WTC11 (cell line): ENCODE results near the gene BDKRB2. TPM values are rescaled to one million over a fixed set of nuclear protein-coding genes. Genes with fewer than 3 reads are reported as not detected.

Experiments used
- ATAC-seq: fragments of 200-7000 bp; cut with Tn5 transposase; 2 replicates; pipeline ENCODE4 v1.10.0; 2021; ENCODE audit warnings: mild to moderate bottlenecking, moderate library complexity
- CTCF ChIA-PET: fragments of 300-600 bp; sonication (Branson Sonifier 250); formaldehyde crosslinking; loops from one replicate; lab custom pipeline; 2021; ENCODE audit warnings: antibody characterized with exemption; lab: Charles Lee
- POLR2A ChIA-PET: fragments of 350-600 bp; sonication (Branson Sonifier 250); formaldehyde crosslinking; loops from one replicate; lab custom pipeline; 2021; ENCODE audit warnings: antibody characterized with exemption; lab: Charles Lee
- DNase-seq: peaks from one replicate; pipeline ENCODE4 v3.0.0; 2021; ENCODE audit warnings: low spot score
- H3K27ac Mint-ChIP-seq: 2 replicates; pipeline ENCODE4 v1.8.0; 2021; ENCODE audit warnings: mixed read lengths
- H3K27me3 Mint-ChIP-seq: 2 replicates; pipeline ENCODE4 v1.8.0; 2021; ENCODE audit warnings: low read depth, mild to moderate bottlenecking, moderate library complexity, mixed read lengths
- H3K36me3 Mint-ChIP-seq: 2 replicates; pipeline ENCODE4 v1.8.0; 2021; ENCODE audit warnings: mixed read lengths
- H3K4me1 Mint-ChIP-seq: 2 replicates; pipeline ENCODE4 v1.8.0; 2022; ENCODE audit warnings: mixed read lengths
- H3K4me3 Mint-ChIP-seq: 2 replicates; pipeline ENCODE4 v1.8.0; 2021; ENCODE audit warnings: mild to moderate bottlenecking, moderate library complexity, mixed read lengths
- H3K9me3 Mint-ChIP-seq: 2 replicates; pipeline ENCODE4 v1.8.0; 2021; ENCODE audit warnings: mixed read lengths
- ARID4B ChIP-seq: sonication (generic); formaldehyde crosslinking; IDR thresholded peaks from 2 replicates; pipeline ENCODE4 v1.8.0; 2023; ENCODE audit warnings: missing genetic modification reagents, mild to moderate bottlenecking, borderline replicate concordance
- ATF1 ChIP-seq: sonication (generic); formaldehyde crosslinking; IDR thresholded peaks from 2 replicates; pipeline ENCODE4 v1.8.1; 2023; ENCODE audit warnings: mild to moderate bottlenecking, moderate library complexity, missing genetic modification reagents
- ATF6 ChIP-seq: sonication (generic); formaldehyde crosslinking; IDR thresholded peaks from 2 replicates; pipeline ENCODE4 v1.8.1; 2023; ENCODE audit warnings: mild to moderate bottlenecking, missing genetic modification reagents
- CDX4 ChIP-seq: fragments of 250-450 bp; sonication (Bioruptor Pico); IDR thresholded peaks from 2 replicates; pipeline ENCODE4 v1.9.0; 2021; ENCODE audit warnings: moderate library complexity, mild to moderate bottlenecking, inconsistent platforms, borderline replicate concordance
- CREM ChIP-seq: sonication (generic); formaldehyde crosslinking; IDR thresholded peaks from 2 replicates; pipeline ENCODE4 v1.8.1; 2022; ENCODE audit warnings: mild to moderate bottlenecking, missing genetic modification reagents, moderate library complexity
- ELF4 ChIP-seq: sonication (generic); formaldehyde crosslinking; IDR thresholded peaks from 2 replicates; pipeline ENCODE4 v1.8.1; 2022; ENCODE audit warnings: low read depth, mild to moderate bottlenecking, moderate library complexity, missing genetic modification reagents
- EMX1 ChIP-seq: fragments of 250-450 bp; sonication (Bioruptor Pico); IDR thresholded peaks from 2 replicates; pipeline ENCODE4 v1.8.0; 2021; ENCODE audit warnings: mild to moderate bottlenecking
- FOXK1 ChIP-seq: sonication (generic); formaldehyde crosslinking; IDR thresholded peaks from 2 replicates; pipeline ENCODE4 v1.8.0; 2022; ENCODE audit warnings: mild to moderate bottlenecking, moderate library complexity, missing genetic modification reagents
- GABPB1 ChIP-seq: sonication (generic); formaldehyde crosslinking; IDR thresholded peaks from 2 replicates; pipeline ENCODE4 v1.8.1; 2023; ENCODE audit warnings: mild to moderate bottlenecking, missing genetic modification reagents
- IRF1 ChIP-seq: sonication (generic); formaldehyde crosslinking; IDR thresholded peaks from 2 replicates; pipeline ENCODE4 v1.8.0; 2023; ENCODE audit warnings: missing genetic modification reagents
- MXD4 ChIP-seq: fragments of 250-450 bp; sonication (Bioruptor Pico); IDR thresholded peaks from 2 replicates; pipeline ENCODE4 v1.8.0; 2021; ENCODE audit warnings: mild to moderate bottlenecking, moderate library complexity, borderline replicate concordance
- NFATC4 ChIP-seq: fragments of 250-450 bp; sonication (Bioruptor Pico); IDR thresholded peaks from 2 replicates; pipeline ENCODE4 v1.9.0; 2021; ENCODE audit warnings: mild to moderate bottlenecking
- NFE2L1 ChIP-seq: sonication (generic); formaldehyde crosslinking; IDR thresholded peaks from 2 replicates; pipeline ENCODE4 v1.8.1; 2023; ENCODE audit warnings: missing genetic modification reagents
- SMAD3 ChIP-seq: sonication (generic); formaldehyde crosslinking; IDR thresholded peaks from 2 replicates; pipeline ENCODE4 v1.8.0; 2022; ENCODE audit warnings: missing genetic modification reagents, mild to moderate bottlenecking, borderline replicate concordance
- SP1 ChIP-seq: sonication (generic); formaldehyde crosslinking; conservative IDR thresholded peaks from 2 replicates; pipeline ENCODE4 v1.8.1; 2022; ENCODE audit warnings: missing genetic modification reagents
- TEAD4 ChIP-seq: sonication (generic); formaldehyde crosslinking; IDR thresholded peaks from 2 replicates; pipeline ENCODE4 v1.8.0; 2022; ENCODE audit warnings: mild to moderate bottlenecking, missing genetic modification reagents
- ZNF232 ChIP-seq: sonication (generic); formaldehyde crosslinking; IDR thresholded peaks from 2 replicates; pipeline ENCODE4 v1.8.0; 2022; ENCODE audit warnings: mild to moderate bottlenecking, missing genetic modification reagents
- ZNF263 ChIP-seq: sonication (generic); formaldehyde crosslinking; IDR thresholded peaks from 2 replicates; pipeline ENCODE4 v1.8.1; 2022; ENCODE audit warnings: low read depth, mild to moderate bottlenecking, moderate library complexity, missing genetic modification reagents
- ZNF317 ChIP-seq: sonication (generic); formaldehyde crosslinking; IDR thresholded peaks from 2 replicates; pipeline ENCODE4 v1.8.1; 2023; ENCODE audit warnings: low read depth, mild to moderate bottlenecking, moderate library complexity, missing genetic modification reagents, borderline replicate concordance
- ZNF425 ChIP-seq: fragments of 250-450 bp; sonication (Bioruptor Pico); conservative IDR thresholded peaks from 2 replicates; pipeline ENCODE4 v1.9.0; 2021; ENCODE audit warnings: mild to moderate bottlenecking
- ZSCAN18 ChIP-seq: fragments of 250-450 bp; sonication (Bioruptor Pico); IDR thresholded peaks from 2 replicates; pipeline ENCODE4 v2.1.2; 2022; ENCODE audit warnings: mild to moderate bottlenecking, moderate library complexity
- total RNA-seq: library from RNA; stranded (reverse); gene quantifications from 3 replicates; pipeline ENCODE4 v1.2.3, GENCODE V29; 2021

BDKRB2 gene
- total RNA-seq, 1 experiment from 2014 or later = 0.17 TPM

- H3K27ac Mint-ChIP-seq = no peak overlapping the region
- H3K4me3 Mint-ChIP-seq = no peak overlapping the region
- ChIA-PET CTCF (no interaction called here), POLR2A (no interaction called here)
- no peaks in the 10 kb centered on the region for H3K36me3 Mint-ChIP-seq
- no peaks in the 10 kb centered on the region for H3K27me3 Mint-ChIP-seq
- no peak for DNase-seq
- no peaks in the 10 kb centered on the region for H3K4me1 Mint-ChIP-seq
- no peak for TF ChIP-seq ARID4B (CRISPR knock-in tag)
- no peak for ATAC-seq
- no peaks in the 10 kb centered on the region for H3K9me3 Mint-ChIP-seq
Measured at GRCh38 chr14:96154900-96155299, 49.7 kb upstream of the BDKRB2 start.

GRCh38 chr14:96156804-96157760 is 47.6 kb upstream of the BDKRB2 start:
- Mint-ChIP-seq H3K27ac (no peak overlapping the region), H3K9me3 (no peaks in the 10 kb centered on the region), H3K27me3 (no peaks in the 10 kb centered on the region), H3K4me3 (no peak overlapping the region), H3K4me1 (no peaks in the 10 kb centered on the region), H3K36me3 (no peaks in the 10 kb centered on the region)
- DNase-seq (no peak), ATAC-seq (no peak)
- TF ChIP-seq ELF4 (CRISPR knock-in tag) (no peak), SMAD3 (no peak), EMX1 (CRISPR knock-in tag) (no peak), ZSCAN18 (no peak), CREM (CRISPR knock-in tag) (no peak), NFATC4 (CRISPR knock-in tag) (no peak), ZNF317 (CRISPR knock-in tag) (no peak), FOXK1 (CRISPR knock-in tag) (no peak), ATF1 (no peak)
- CTCF ChIA-PET = interaction anchor here (0.9 to 1.0 kb wide), 2 partner anchors 199 to 468 kb away, joined by 3 to 4 read pairs; no protein-coding TSS in a partner anchor
- POLR2A ChIA-PET = no interaction called here

GRCh38 chr14:96158735-96159134 is 45.9 kb upstream of the BDKRB2 start:
- DNase-seq (no peak), ATAC-seq (no peak)
- Mint-ChIP-seq H3K27ac (no peak overlapping the region), H3K27me3 (no peaks in the 10 kb centered on the region), H3K4me1 (no peaks in the 10 kb centered on the region), H3K9me3 (no peaks in the 10 kb centered on the region), H3K4me3 (no peak overlapping the region), H3K36me3 (no peaks in the 10 kb centered on the region)
- TF ChIP-seq CDX4 (CRISPR knock-in tag) (no peak), ZNF232 (CRISPR knock-in tag) (no peak), NFE2L1 (CRISPR knock-in tag) (no peak), SP1 (no peak), ATF6 (CRISPR knock-in tag) (no peak), TEAD4 (CRISPR knock-in tag) (no peak), MXD4 (CRISPR knock-in tag) (no peak), ZNF263 (CRISPR knock-in tag) (no peak), ZNF425 (CRISPR knock-in tag) (no peak), IRF1 (CRISPR knock-in tag) (no peak), GABPB1 (CRISPR knock-in tag) (no peak)
- ChIA-PET CTCF (no interaction called here), POLR2A (no interaction called here)
